ENCODE results near the gene PIKFYVE. TPM values are rescaled to one million over a fixed set of nuclear protein-coding genes. Genes with fewer than 3 reads are reported as not detected.

Gene PIKFYVE
- total RNA-seq, 1 donor from 2014 or later: 29.8 TPM

GRCh38 chr2:208370881-208371633, 105.0 kb downstream of the PIKFYVE start:
- H3K79me2 ChIP-seq (ENCODE audit: insufficient read depth, low read length): no peaks in the 10 kb centered on the region
- no peaks in the 10 kb centered on the region for H3K9me3 ChIP-seq (ENCODE audit: insufficient read depth, low read depth, low read length)
- FAIRE-seq: no peak
- DNase-seq (ENCODE audit: low read depth): no peak
- no peaks in the 10 kb centered on the region for H4K20me1 ChIP-seq (ENCODE audit: insufficient read depth, low read length)
- Mint-ChIP-seq H3K4me3 (ENCODE audit: unreplicated experiment) (no peak overlapping the region), H3K36me3 (ENCODE audit: low read depth, unreplicated experiment) (peaks cover 3% of the 10 kb centered on the region), H3K4me1 (ENCODE audit: low read depth, unreplicated experiment) (peaks cover 9% of the 10 kb centered on the region), H3K9me3 (ENCODE audit: unreplicated experiment) (no peaks in the 10 kb centered on the region), H3K27me3 (ENCODE audit: low read depth, unreplicated experiment) (no peaks in the 10 kb centered on the region), H3K27ac (ENCODE audit: unreplicated experiment) (peak overlapping the region; percentile 59)
- TF ChIP-seq CTCF (IDR thresholded peaks at IDR 0.05; ENCODE audit: insufficient read depth, low read depth, low read length) (no peak), EZH2 (IDR thresholded peaks at IDR 0.05; ENCODE audit: insufficient read depth, low read length) (no peak)
- H3K27ac ChIP-seq (ENCODE audit: low read depth, low read length): no peak overlapping the region
- H3K4me3 ChIP-seq (ENCODE audit: insufficient read depth, low read depth, low read length): no peak overlapping the region
- H3K36me3 ChIP-seq (ENCODE audit: insufficient read depth, low read length): no peaks in the 10 kb centered on the region
- H3K27me3 ChIP-seq (ENCODE audit: insufficient read depth, low read length): peaks cover 10% of the 10 kb centered on the region
- no peak overlapping the region for H3K4me2 ChIP-seq (ENCODE audit: low read length)
- H3K9ac ChIP-seq (ENCODE audit: low read length): no peak overlapping the region
- no peak overlapping the region for H2AFZ ChIP-seq (ENCODE audit: low read depth, low read length)
- no peaks in the 10 kb centered on the region for H3K4me1 ChIP-seq (ENCODE audit: insufficient read depth, low read length)

GRCh38 chr2:208371634-208371935, 105.5 kb downstream of the PIKFYVE start:
- Histone ChIP-seq H3K4me1 (ENCODE audit: insufficient read depth, low read length) (no peaks in the 10 kb centered on the region), H2AFZ (ENCODE audit: low read depth, low read length) (no peak overlapping the region), H3K4me2 (ENCODE audit: low read length) (no peak overlapping the region), H3K4me3 (ENCODE audit: insufficient read depth, low read depth, low read length) (no peak overlapping the region), H3K36me3 (ENCODE audit: insufficient read depth, low read length) (no peaks in the 10 kb centered on the region), H4K20me1 (ENCODE audit: insufficient read depth, low read length) (no peaks in the 10 kb centered on the region), H3K79me2 (ENCODE audit: insufficient read depth, low read length) (no peaks in the 10 kb centered on the region), H3K9me3 (ENCODE audit: insufficient read depth, low read depth, low read length) (no peaks in the 10 kb centered on the region), H3K9ac (ENCODE audit: low read length) (no peak overlapping the region), H3K27me3 (ENCODE audit: insufficient read depth, low read length) (peaks cover 11% of the 10 kb centered on the region), H3K27ac (ENCODE audit: low read depth, low read length) (no peak overlapping the region)
- no peaks in the 10 kb centered on the region for H3K9me3 Mint-ChIP-seq (ENCODE audit: unreplicated experiment)
- FAIRE-seq (no peak), DNase-seq (ENCODE audit: low read depth) (no peak)
- peaks cover 3% of the 10 kb centered on the region for H3K36me3 Mint-ChIP-seq (ENCODE audit: low read depth, unreplicated experiment)
- peaks cover 9% of the 10 kb centered on the region for H3K4me1 Mint-ChIP-seq (ENCODE audit: low read depth, unreplicated experiment)
- no peak for TF ChIP-seq EZH2 (IDR thresholded peaks at IDR 0.05; ENCODE audit: insufficient read depth, low read length)
- no peak for TF ChIP-seq CTCF (IDR thresholded peaks at IDR 0.05; ENCODE audit: insufficient read depth, low read depth, low read length)
- H3K27me3 Mint-ChIP-seq (ENCODE audit: low read depth, unreplicated experiment): no peaks in the 10 kb centered on the region
- no peak overlapping the region for H3K27ac Mint-ChIP-seq (ENCODE audit: unreplicated experiment)
- H3K4me3 Mint-ChIP-seq (ENCODE audit: unreplicated experiment): no peak overlapping the region

GRCh38 chr2:208373460-208374089, 107.5 kb downstream of the PIKFYVE start:
- no peaks in the 10 kb centered on the region for H3K4me1 ChIP-seq (ENCODE audit: insufficient read depth, low read length)
- no peak overlapping the region for H3K27ac ChIP-seq (ENCODE audit: low read depth, low read length)
- no peak overlapping the region for H3K27ac Mint-ChIP-seq (ENCODE audit: unreplicated experiment)
- no peaks in the 10 kb centered on the region for H3K36me3 ChIP-seq (ENCODE audit: insufficient read depth, low read length)
- no peak overlapping the region for H2AFZ ChIP-seq (ENCODE audit: low read depth, low read length)
- no peaks in the 10 kb centered on the region for H3K9me3 ChIP-seq (ENCODE audit: insufficient read depth, low read depth, low read length)
- H3K27me3 ChIP-seq (ENCODE audit: insufficient read depth, low read length): peaks cover 11% of the 10 kb centered on the region
- H3K9ac ChIP-seq (ENCODE audit: low read length): no peak overlapping the region
- FAIRE-seq (no peak), DNase-seq (ENCODE audit: low read depth) (no peak)
- peaks cover 9% of the 10 kb centered on the region for H3K4me1 Mint-ChIP-seq (ENCODE audit: low read depth, unreplicated experiment)
- TF ChIP-seq CTCF (IDR thresholded peaks at IDR 0.05; ENCODE audit: insufficient read depth, low read depth, low read length) (peak; percentile 89), EZH2 (IDR thresholded peaks at IDR 0.05; ENCODE audit: insufficient read depth, low read length) (no peak)
- H3K9me3 Mint-ChIP-seq (ENCODE audit: unreplicated experiment): no peaks in the 10 kb centered on the region
- H3K79me2 ChIP-seq (ENCODE audit: insufficient read depth, low read length): no peaks in the 10 kb centered on the region
- no peaks in the 10 kb centered on the region for H4K20me1 ChIP-seq (ENCODE audit: insufficient read depth, low read length)
- H3K27me3 Mint-ChIP-seq (ENCODE audit: low read depth, unreplicated experiment): no peaks in the 10 kb centered on the region
- no peak overlapping the region for H3K4me3 ChIP-seq (ENCODE audit: insufficient read depth, low read depth, low read length)
- no peak overlapping the region for H3K4me2 ChIP-seq (ENCODE audit: low read length)
- H3K4me3 Mint-ChIP-seq (ENCODE audit: unreplicated experiment): no peak overlapping the region
- peaks cover 3% of the 10 kb centered on the region for H3K36me3 Mint-ChIP-seq (ENCODE audit: low read depth, unreplicated experiment)

Data from astrocyte (in vitro differentiated cells and primary cell).